Activated T-helper 9 cell treated with anti-CD3 and anti-CD28 coated beads, Interleukin-2, amount 50 U/mL, for 16 hours (primary cell): ENCODE data around the gene AMD1.
A peak's percentile ranks its signal among the peaks of the same experiment; 100 is the strongest.
"Not testable (repeated sequence)": the region's sequence is repeated elsewhere in the genome, so short reads cannot be mapped to it uniquely, and the experiment has no call there.

Experiments used
- DNase-seq: peaks from one replicate; pipeline ENCODE4 v3.0.0-alpha.2; 2020; ENCODE audit warnings: low read depth

AMD1 gene

GRCh38 chr6:110873981-110874879, at the start of gene AMD1:
Gene AMD1 (plus strand): TSS chr6:110874785. CDS start chr6:110875106, 321 bp downstream.
- DNase-seq: peak; percentile 90

- no peak for DNase-seq
Measured at GRCh38 chr6:110826236-110827129, 48.1 kb upstream of the AMD1 start.

- DNase-seq: no peak
Measured at GRCh38 chr6:110828396-110828795, 46.2 kb upstream of the AMD1 start.

GRCh38 chr6:110831405-110831804, 43.2 kb upstream of the AMD1 start:
- no peak for DNase-seq

GRCh38 chr6:110833831-110834230, 40.8 kb upstream of the AMD1 start:
- DNase-seq: no peak

GRCh38 chr6:110835751-110836150, 38.8 kb upstream of the AMD1 start:
- not testable (repeated sequence) for DNase-seq

GRCh38 chr6:110841266-110841665, 33.3 kb upstream of the AMD1 start:
- DNase-seq: no peak

GRCh38 chr6:110849781-110850180, 24.8 kb upstream of the AMD1 start:
- DNase-seq: no peak

- no peak for DNase-seq
Measured at GRCh38 chr6:110852773-110853172, 21.8 kb upstream of the AMD1 start.

- no peak for DNase-seq
Measured at GRCh38 chr6:110853754-110854477, 20.7 kb upstream of the AMD1 start.

GRCh38 chr6:110856296-110856695, 18.3 kb upstream of the AMD1 start:
- DNase-seq: no peak

GRCh38 chr6:110858016-110858415, 16.6 kb upstream of the AMD1 start:
- no peak for DNase-seq

- no peak for DNase-seq
Measured at GRCh38 chr6:110858562-110859214, 15.9 kb upstream of the AMD1 start.

GRCh38 chr6:110859335-110859792, 15.2 kb upstream of the AMD1 start:
- no peak for DNase-seq

- no peak for DNase-seq
Measured at GRCh38 chr6:110864824-110865223, 9.8 kb upstream of the AMD1 start.

- peak; percentile 30 for DNase-seq
Measured at GRCh38 chr6:110874880-110875547, 429 bp downstream of the AMD1 start.

- peak; percentile 65 for DNase-seq
Measured at GRCh38 chr6:110875548-110876169, 1.1 kb downstream of the AMD1 start.

GRCh38 chr6:110876170-110876773, 1.7 kb downstream of the AMD1 start:
- DNase-seq: peak; percentile 44

GRCh38 chr6:110876806-110877564, 2.4 kb downstream of the AMD1 start:
- DNase-seq: no peak
